ENCODE results near the gene HVCN1. TPM values are rescaled to one million over a fixed set of nuclear protein-coding genes. Genes with fewer than 3 reads are reported as not detected.

HVCN1 gene
- total RNA-seq, 2 experiments from 2014 or later: 4.4 to 4.7 TPM

- peaks cover 30% of the 10 kb centered on the region for H3K4me1 Mint-ChIP-seq
- CTCF ChIA-PET: interaction anchor here (0.6 to 1.0 kb wide), 2 partner anchors 209 to 255 kb away, joined by 3 to 5 read pairs; no protein-coding TSS in a partner anchor
- no peaks in the 10 kb centered on the region for H3K9me3 Mint-ChIP-seq (ENCODE audit: low read depth)
- H3K27ac Mint-ChIP-seq: no peak overlapping the region
- POLR2A ChIA-PET: interaction anchor here (0.6 kb wide), 1 partner anchor 163 kb away, joined by 3 read pairs; no protein-coding TSS in a partner anchor
- peaks cover 6% of the 10 kb centered on the region for H3K36me3 Mint-ChIP-seq (ENCODE audit: low read depth)
- ATAC-seq (no peak), DNase-seq (no peak)
- no peak overlapping the region for H3K4me3 Mint-ChIP-seq
- H3K27me3 Mint-ChIP-seq: no peaks in the 10 kb centered on the region
- intact Hi-C loops (cut with DNase I, micrococcal nuclease): no loop called here
Measured at GRCh38 chr12:110686294-110686903, 2.5 kb downstream of the HVCN1 start.

- ChIA-PET CTCF (no interaction called here), POLR2A (no interaction called here)
- Mint-ChIP-seq H3K27me3 (no peaks in the 10 kb centered on the region), H3K4me1 (peaks cover 20% of the 10 kb centered on the region), H3K9me3 (ENCODE audit: low read depth) (no peaks in the 10 kb centered on the region), H3K36me3 (ENCODE audit: low read depth) (peaks cover 6% of the 10 kb centered on the region), H3K4me3 (no peak overlapping the region), H3K27ac (no peak overlapping the region)
- intact Hi-C loops (cut with DNase I, micrococcal nuclease): no loop called here
- ATAC-seq: no peak
- DNase-seq: no peak
Measured at GRCh38 chr12:110684312-110684836, 4.5 kb downstream of the HVCN1 start.

GRCh38 chr12:110683888-110684287 lies 5.0 kb downstream of the HVCN1 start:
- Mint-ChIP-seq H3K27me3 (no peaks in the 10 kb centered on the region), H3K9me3 (ENCODE audit: low read depth) (no peaks in the 10 kb centered on the region), H3K27ac (no peak overlapping the region), H3K4me1 (peaks cover 19% of the 10 kb centered on the region), H3K4me3 (no peak overlapping the region), H3K36me3 (ENCODE audit: low read depth) (peaks cover 6% of the 10 kb centered on the region)
- POLR2A ChIA-PET: no interaction called here
- DNase-seq: no peak
- intact Hi-C loops (cut with DNase I, micrococcal nuclease): no loop called here
- ATAC-seq: no peak
- CTCF ChIA-PET: no interaction called here

- Mint-ChIP-seq H3K36me3 (ENCODE audit: low read depth) (peaks cover 1% of the 10 kb centered on the region), H3K4me1 (peaks cover 16% of the 10 kb centered on the region), H3K27me3 (no peaks in the 10 kb centered on the region), H3K4me3 (no peak overlapping the region), H3K9me3 (ENCODE audit: low read depth) (no peaks in the 10 kb centered on the region), H3K27ac (no peak overlapping the region)
- no peak for DNase-seq
- intact Hi-C loops (cut with DNase I, micrococcal nuclease): no loop called here
- no peak for ATAC-seq
- ChIA-PET CTCF (interaction anchor here (0.6 kb wide), 1 partner anchor 115 kb away, joined by 3 read pairs; no protein-coding TSS in a partner anchor), POLR2A (no interaction called here)
Measured at GRCh38 chr12:110680032-110680431, 8.9 kb downstream of the HVCN1 start.

GRCh38 chr12:110679201-110679600 lies 9.7 kb downstream of the HVCN1 start:
- ChIA-PET POLR2A (interaction anchor here (0.6 kb wide), 1 partner anchor 48 kb away, joined by 7 read pairs; no protein-coding TSS in a partner anchor), CTCF (interaction anchor here (0.6 to 0.9 kb wide), 2 partner anchors 19 to 114 kb away, joined by 3 to 4 read pairs; no protein-coding TSS in a partner anchor)
- H3K27ac Mint-ChIP-seq: no peak overlapping the region
- H3K4me3 Mint-ChIP-seq: no peak overlapping the region
- DNase-seq: no peak
- H3K4me1 Mint-ChIP-seq: peaks cover 16% of the 10 kb centered on the region
- H3K27me3 Mint-ChIP-seq: no peaks in the 10 kb centered on the region
- H3K36me3 Mint-ChIP-seq (ENCODE audit: low read depth): peaks cover 1% of the 10 kb centered on the region
- H3K9me3 Mint-ChIP-seq (ENCODE audit: low read depth): no peaks in the 10 kb centered on the region
- ATAC-seq: no peak
- intact Hi-C loops (cut with DNase I, micrococcal nuclease): no loop called here

GRCh38 chr12:110677982-110678381 lies 10.9 kb downstream of the HVCN1 start:
- POLR2A ChIA-PET: no interaction called here
- ATAC-seq: peak; percentile 47

GRCh38 chr12:110677206-110677911 lies 11.6 kb downstream of the HVCN1 start:
- Mint-ChIP-seq H3K4me1 (peaks cover 18% of the 10 kb centered on the region), H3K4me3 (no peak overlapping the region), H3K9me3 (ENCODE audit: low read depth) (no peaks in the 10 kb centered on the region), H3K36me3 (ENCODE audit: low read depth) (peaks cover 7% of the 10 kb centered on the region), H3K27me3 (no peaks in the 10 kb centered on the region), H3K27ac (no peak overlapping the region)
- ChIA-PET POLR2A (no interaction called here), CTCF (interaction anchor here (0.7 kb wide), 1 partner anchor 24 kb away, joined by 4 read pairs; no protein-coding TSS in a partner anchor)
- ATAC-seq (peak; percentile 19), DNase-seq (no peak)
- intact Hi-C loops (cut with DNase I, micrococcal nuclease): no loop called here

More at GRCh38 chr12:110677982-110678381, 10.9 kb downstream of the HVCN1 start:
- Mint-ChIP-seq H3K4me1 (peaks cover 18% of the 10 kb centered on the region), H3K27ac (no peak overlapping the region), H3K27me3 (no peaks in the 10 kb centered on the region), H3K9me3 (ENCODE audit: low read depth) (no peaks in the 10 kb centered on the region), H3K4me3 (no peak overlapping the region), H3K36me3 (ENCODE audit: low read depth) (peaks cover 3% of the 10 kb centered on the region)
- no peak for DNase-seq
- CTCF ChIA-PET: no interaction called here
- intact Hi-C loops (cut with DNase I, micrococcal nuclease): no loop called here

GRCh38 chr12:110676171-110676570 lies 12.7 kb downstream of the HVCN1 start:
- intact Hi-C loops (cut with DNase I, micrococcal nuclease): no loop called here
- Mint-ChIP-seq H3K4me3 (no peak overlapping the region), H3K4me1 (peaks cover 18% of the 10 kb centered on the region), H3K27ac (no peak overlapping the region), H3K9me3 (ENCODE audit: low read depth) (no peaks in the 10 kb centered on the region), H3K36me3 (ENCODE audit: low read depth) (peaks cover 7% of the 10 kb centered on the region), H3K27me3 (no peaks in the 10 kb centered on the region)
- CTCF ChIA-PET: interaction anchor here (1.3 kb wide), 1 partner anchor 12 kb away, joined by 3 read pairs; no protein-coding TSS in a partner anchor
- no peak for ATAC-seq
- POLR2A ChIA-PET: interaction anchor here (0.6 kb wide), 1 partner anchor 39 kb away, joined by 3 read pairs; no protein-coding TSS in a partner anchor
- DNase-seq: no peak

GRCh38 chr12:110670161-110670701 lies 18.7 kb downstream of the HVCN1 start:
- Mint-ChIP-seq H3K4me1 (peaks cover 27% of the 10 kb centered on the region), H3K27me3 (no peaks in the 10 kb centered on the region), H3K4me3 (peak overlapping the region; percentile 13), H3K27ac (peak overlapping the region; percentile 81), H3K36me3 (ENCODE audit: low read depth) (peaks cover 17% of the 10 kb centered on the region), H3K9me3 (ENCODE audit: low read depth) (peaks cover 4% of the 10 kb centered on the region)
- intact Hi-C loops (cut with DNase I, micrococcal nuclease): no loop called here
- ATAC-seq (peak; percentile 77), DNase-seq (peak; percentile 68)
- ChIA-PET CTCF (interaction anchor here (0.6 kb wide), 2 partner anchors 34 to 69 kb away, joined by 3 read pairs; no protein-coding TSS in a partner anchor), POLR2A (no interaction called here)

- intact Hi-C loops (cut with DNase I, micrococcal nuclease): no loop called here
- peaks cover 11% of the 10 kb centered on the region for H3K9me3 Mint-ChIP-seq (ENCODE audit: low read depth)
- ChIA-PET POLR2A (no interaction called here), CTCF (interaction anchor here (1.5 kb wide), 1 partner anchor 42 kb away, joined by 3 read pairs; no protein-coding TSS in a partner anchor)
- H3K4me1 Mint-ChIP-seq: peaks cover 27% of the 10 kb centered on the region
- H3K36me3 Mint-ChIP-seq (ENCODE audit: low read depth): peaks cover 26% of the 10 kb centered on the region
- no peak for DNase-seq
- no peak overlapping the region for H3K4me3 Mint-ChIP-seq
- peak; percentile 40 for ATAC-seq
- H3K27ac Mint-ChIP-seq: peak overlapping the region; percentile 81
- H3K27me3 Mint-ChIP-seq: no peaks in the 10 kb centered on the region
Measured at GRCh38 chr12:110669193-110669502, 19.8 kb downstream of the HVCN1 start.

GRCh38 chr12:110668480-110669192 lies 20.3 kb downstream of the HVCN1 start:
- H3K27ac Mint-ChIP-seq: peak overlapping the region; percentile 81
- H3K9me3 Mint-ChIP-seq (ENCODE audit: low read depth): peaks cover 12% of the 10 kb centered on the region
- H3K36me3 Mint-ChIP-seq (ENCODE audit: low read depth): peaks cover 26% of the 10 kb centered on the region
- no peaks in the 10 kb centered on the region for H3K27me3 Mint-ChIP-seq
- ChIA-PET POLR2A (interaction anchor here (0.6 kb wide), 1 partner anchor 26 kb away, joined by 3 read pairs; no protein-coding TSS in a partner anchor), CTCF (interaction anchor here (0.6 to 1.5 kb wide), 3 partner anchors 22 to 45 kb away, joined by 3 read pairs; no protein-coding TSS in a partner anchor)
- intact Hi-C loops (cut with DNase I, micrococcal nuclease): no loop called here
- peaks cover 27% of the 10 kb centered on the region for H3K4me1 Mint-ChIP-seq
- no peak overlapping the region for H3K4me3 Mint-ChIP-seq
- ATAC-seq (no peak), DNase-seq (no peak)
